GM21526 (cell line): ENCODE results near the gene TRPV6.

Source experiments
- ATAC-seq: cut with Tn5 transposase; IDR thresholded peaks from one replicate; pipeline ENCODE4 v1.9.1; 2021; ENCODE audit warnings: moderate library complexity; ENCODE audit not compliant: unreplicated experiment, low FRiP score

Gene TRPV6

GRCh38 chr7:142885311-142886230 lies at the start of gene TRPV6:
Gene TRPV6, minus strand, starts transcription at chr7:142885745.
- ATAC-seq: no peak

GRCh38 chr7:142934056-142934455 lies 48.5 kb upstream of the TRPV6 start:
- ATAC-seq: no peak

DNA sequence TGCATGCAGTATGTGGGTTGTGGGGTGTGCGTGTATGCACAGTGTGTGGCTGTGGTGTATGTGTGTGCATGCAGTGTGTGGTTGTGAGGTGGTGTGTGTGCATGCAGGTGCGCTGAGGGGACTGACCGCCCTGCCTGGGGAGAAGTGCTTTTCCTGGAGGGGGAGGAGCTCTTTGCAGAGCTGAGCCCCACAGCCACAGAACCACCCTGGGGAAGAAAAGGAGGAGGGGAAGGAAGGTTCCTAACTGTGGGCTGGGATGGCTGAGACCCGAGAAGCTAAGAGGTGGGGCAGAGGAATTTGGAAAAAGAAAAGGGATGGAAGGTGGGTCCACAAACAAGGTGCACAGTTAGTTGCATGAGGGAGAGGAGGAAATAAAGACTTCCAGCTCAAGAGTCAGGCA lies 48.1 kb upstream of the TRPV6 start, which contains the start of gene TRPV5:
TRPV5 (minus strand) TSS at position 123 of the 400 bp plus-strand sequence. CDS start 287 bp downstream, outside the sequence.
- no peak for ATAC-seq

DNA sequence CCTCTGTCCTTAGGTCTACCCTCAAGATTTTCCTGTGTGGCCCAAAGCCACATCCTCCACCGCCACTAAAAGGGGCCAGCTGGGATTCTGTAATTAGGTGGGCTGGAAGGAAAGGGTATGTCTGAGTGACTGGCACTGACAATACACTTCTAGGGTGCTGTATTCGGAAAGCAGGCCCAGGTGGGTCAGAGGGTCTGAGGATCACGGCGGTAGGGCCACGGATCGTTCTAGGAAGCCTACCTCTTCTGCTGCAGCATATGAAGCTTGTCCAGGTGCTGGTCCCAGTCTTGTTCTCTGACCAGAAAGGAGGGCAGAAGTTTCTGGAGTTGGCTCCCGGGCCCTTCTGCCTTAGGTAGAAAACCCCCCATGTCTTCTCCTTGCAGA lies 47.5 kb upstream of the TRPV6 start:
- ATAC-seq: no peak

DNA sequence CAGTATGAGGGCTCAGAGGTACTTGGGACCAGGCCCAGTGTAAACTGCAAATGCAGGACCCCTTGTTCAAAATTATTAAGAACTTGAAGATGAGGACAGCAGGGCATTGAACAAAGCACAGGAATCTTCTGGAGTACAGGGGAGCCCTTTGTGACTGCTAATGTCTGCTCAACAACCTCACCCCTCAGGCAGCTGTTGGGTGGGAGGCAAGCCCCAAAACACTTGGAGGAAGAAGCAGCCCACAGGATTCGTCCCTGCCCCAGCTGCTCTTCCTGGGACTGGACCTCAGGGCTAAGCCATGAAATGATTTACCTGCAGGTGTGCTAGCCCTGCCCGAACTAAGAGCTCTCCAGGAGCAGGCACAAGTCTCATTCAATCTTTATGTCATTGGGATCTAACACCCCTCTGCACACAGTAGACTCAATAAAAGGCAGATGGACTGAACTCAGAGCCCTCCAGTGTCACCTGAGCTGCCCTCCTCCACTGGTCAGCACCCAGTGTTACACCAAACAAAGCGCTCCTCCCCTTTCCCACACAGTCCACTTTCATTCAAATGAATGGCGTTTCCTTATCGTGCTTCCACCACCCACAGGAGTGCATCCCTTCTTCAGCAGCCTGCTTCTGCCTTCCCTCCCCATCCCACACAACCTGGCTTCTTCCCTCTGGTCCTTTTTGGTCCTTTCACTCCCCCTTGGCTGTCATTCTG lies 47.0 kb upstream of the TRPV6 start:
- ATAC-seq: no peak

- no peak for ATAC-seq
Measured at GRCh38 chr7:142930126-142930730, 44.7 kb upstream of the TRPV6 start.

DNA sequence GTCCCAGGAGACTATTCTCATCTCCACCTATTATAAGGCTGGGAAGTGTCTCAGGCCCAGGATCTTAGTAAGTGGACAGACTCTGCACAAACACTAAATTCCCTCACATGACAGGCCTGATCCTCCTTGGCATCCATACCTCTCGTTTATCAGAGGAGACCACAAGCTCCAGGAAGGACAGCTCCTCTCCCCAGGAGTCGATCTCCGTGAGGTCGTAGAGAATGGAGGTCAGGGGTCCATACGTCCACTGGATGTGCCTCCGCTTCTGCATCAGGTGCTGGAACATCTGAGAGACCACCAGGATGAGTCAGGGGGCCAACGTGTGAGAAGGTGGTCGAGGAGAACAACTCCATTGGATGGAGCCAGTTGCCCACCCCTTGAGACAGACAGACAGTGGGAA lies 42.4 kb upstream of the TRPV6 start:
- no peak for ATAC-seq

- no peak for ATAC-seq
Measured at GRCh38 chr7:142927085-142927745, 41.7 kb upstream of the TRPV6 start.

GRCh38 chr7:142925413-142925812 lies 39.9 kb upstream of the TRPV6 start:
- ATAC-seq: no peak

DNA sequence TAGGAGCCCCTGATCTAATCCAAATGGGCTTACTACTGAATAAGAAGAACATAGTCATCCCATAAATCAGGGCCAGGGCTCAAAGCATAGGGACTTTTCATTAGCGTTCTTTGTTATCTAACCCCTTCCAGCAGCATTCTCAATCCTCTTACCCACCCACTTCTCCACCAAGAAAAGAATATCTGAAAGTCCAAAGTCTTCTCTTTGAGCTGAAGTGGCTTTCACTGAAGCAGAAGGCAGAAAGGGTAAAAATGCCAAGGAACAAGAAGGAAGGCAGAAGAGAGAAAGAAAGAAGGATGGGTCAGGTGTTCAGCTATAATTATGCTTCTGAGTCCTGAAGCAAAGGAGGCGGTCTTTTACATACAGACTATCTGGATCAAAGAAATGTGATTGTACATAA lies 37.8 kb upstream of the TRPV6 start:
- ATAC-seq: no peak

GRCh38 chr7:142919656-142920055 lies 34.1 kb upstream of the TRPV6 start:
- ATAC-seq: no peak

- no peak for ATAC-seq
Measured at GRCh38 chr7:142918901-142919300, 33.4 kb upstream of the TRPV6 start.

DNA sequence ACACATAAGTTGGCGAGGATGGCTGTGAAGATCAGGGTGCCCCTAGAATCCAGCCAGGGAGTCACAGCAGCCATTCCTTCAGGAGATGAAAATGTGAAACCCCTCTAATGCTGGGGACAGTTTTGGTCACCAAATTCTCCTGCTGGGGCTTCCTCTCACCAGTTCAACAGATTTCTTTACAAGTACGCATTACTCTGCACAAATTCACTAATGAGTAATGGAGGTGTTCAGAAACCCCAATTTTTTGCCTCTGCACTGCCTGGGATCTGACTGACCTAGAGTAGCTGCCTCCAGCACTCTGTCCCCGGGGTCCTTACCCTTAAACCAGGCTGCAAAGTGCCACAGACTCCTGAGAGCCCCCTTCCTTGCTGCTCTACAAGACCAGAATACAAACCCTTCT lies 31.9 kb upstream of the TRPV6 start:
- ATAC-seq: no peak

DNA sequence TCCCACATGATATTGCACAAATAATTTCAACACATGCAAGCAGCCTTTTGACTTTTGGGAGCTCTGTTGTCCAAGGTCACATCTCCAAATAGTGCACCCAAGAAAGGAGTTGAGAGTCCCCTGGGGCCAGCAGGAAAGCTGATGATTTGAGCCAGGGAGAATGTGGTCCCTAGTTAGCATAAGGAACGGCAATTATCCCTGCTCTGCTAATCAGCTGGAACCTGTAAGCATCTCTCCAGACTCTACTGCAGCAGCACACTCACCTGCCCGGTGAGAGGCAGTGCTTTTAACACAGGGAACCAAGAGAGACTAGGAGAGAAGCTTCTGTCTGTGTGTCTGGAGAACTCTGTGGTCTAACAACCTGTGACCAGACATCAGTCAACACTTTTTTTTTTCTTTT lies 31.0 kb upstream of the TRPV6 start:
- no peak for ATAC-seq

- no peak for ATAC-seq
Measured at GRCh38 chr7:142915315-142915714, 29.8 kb upstream of the TRPV6 start.

GRCh38 chr7:142914121-142914520 lies 28.6 kb upstream of the TRPV6 start:
- no peak for ATAC-seq

DNA sequence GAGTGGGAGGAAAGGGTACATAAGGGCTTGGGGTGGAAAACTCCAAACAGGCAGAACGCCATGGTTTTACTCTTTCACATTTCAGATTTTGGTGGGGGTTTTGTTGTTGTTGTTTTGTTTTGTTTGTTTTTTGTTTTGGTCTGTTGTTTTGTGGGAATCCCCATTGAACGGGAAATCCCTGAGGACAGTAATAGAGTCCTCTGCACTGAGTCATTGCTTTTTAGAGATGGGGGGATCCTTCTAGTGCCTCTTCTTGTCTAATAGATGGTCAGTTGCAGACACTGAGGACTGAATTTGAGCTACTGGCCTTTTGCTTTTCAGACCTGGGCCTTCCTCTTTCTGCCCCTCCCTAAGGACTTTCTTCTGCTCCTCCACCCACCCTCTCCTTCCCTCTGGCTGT lies 28.0 kb upstream of the TRPV6 start:
- no peak for ATAC-seq

DNA sequence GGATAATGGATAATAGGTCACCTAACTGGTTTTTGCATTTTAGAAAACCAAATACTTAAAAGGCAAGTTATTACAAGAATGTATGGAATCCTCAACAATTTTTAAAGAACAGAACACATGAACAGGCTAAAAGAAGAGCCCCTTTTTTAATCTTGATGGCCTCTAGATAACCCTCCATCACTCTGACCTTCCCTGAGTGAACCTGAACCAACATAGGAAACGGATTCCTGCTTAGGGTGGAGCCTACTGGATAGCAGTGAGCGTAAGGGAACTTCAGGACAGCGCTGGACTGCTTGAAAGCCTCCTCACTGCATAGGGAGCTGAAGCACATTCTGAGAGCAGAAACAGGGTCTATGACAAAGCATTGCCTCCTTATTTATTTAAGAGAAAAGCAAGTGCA lies 27.5 kb upstream of the TRPV6 start:
- ATAC-seq: no peak

DNA sequence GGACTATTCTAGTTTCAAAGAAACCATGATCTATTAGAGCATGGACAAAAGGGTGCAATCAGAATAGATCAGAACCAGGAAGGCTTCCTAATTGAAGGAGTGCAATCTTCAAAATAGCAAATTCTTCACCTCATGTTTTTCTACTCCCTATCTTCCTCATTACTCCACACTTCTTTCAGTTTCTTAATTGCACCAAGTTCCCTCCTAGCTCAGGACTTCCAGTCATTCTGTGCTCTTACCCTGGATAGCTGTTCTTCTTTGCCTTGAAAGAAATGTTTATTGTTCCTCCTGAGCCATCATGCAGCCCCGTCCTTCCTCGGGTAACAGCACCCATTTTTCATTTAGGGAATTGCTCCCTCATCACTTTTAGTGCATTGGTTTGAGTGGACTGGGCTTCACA lies 24.9 kb upstream of the TRPV6 start:
- ATAC-seq: no peak

- no peak for ATAC-seq
Measured at GRCh38 chr7:142910031-142910433, 24.5 kb upstream of the TRPV6 start.
